Retinal pigment epithelial cell (primary cell): ENCODE measurements around the gene PPP2R2C.

Experiments used
- DNase-seq: peaks from one replicate; pipeline ENCODE4 v3.0.0-alpha.2; 2010; ENCODE audit warnings: low read depth
- H3K4me3 ChIP-seq: 2 replicates; pipeline ENCODE4 v1.5.1; 2011; ENCODE audit warnings: mild to moderate bottlenecking, low read length, control low read depth, moderate library complexity
- CTCF ChIP-seq: conservative IDR thresholded peaks from 2 replicates; pipeline ENCODE4 v1.5.1; 2011; ENCODE audit warnings: low read depth, low read length, control low read depth, inconsistent platforms

PPP2R2C gene

GRCh38 chr4:6500481-6501140 is 28.2 kb upstream of the PPP2R2C start:
- no peak overlapping the region for H3K4me3 ChIP-seq
- no peak for DNase-seq
- no peak for TF ChIP-seq CTCF

GRCh38 chr4:6499238-6499600 is 26.8 kb upstream of the PPP2R2C start:
- H3K4me3 ChIP-seq = no peak overlapping the region
- no peak for DNase-seq
- TF ChIP-seq CTCF = no peak

- no peak overlapping the region for H3K4me3 ChIP-seq
- DNase-seq = no peak
- TF ChIP-seq CTCF = no peak
These were observed 26.3 kb upstream of the PPP2R2C start for GRCh38 chr4:6498511-6499237.

- DNase-seq = no peak
These were observed 25.4 kb upstream of the PPP2R2C start for GRCh38 chr4:6497796-6498195.

GRCh38 chr4:6495736-6496135 is 23.3 kb upstream of the PPP2R2C start:
- TF ChIP-seq CTCF = no peak
- DNase-seq = no peak

More at GRCh38 chr4:6497796-6498195, 25.4 kb upstream of the PPP2R2C start:
- H3K4me3 ChIP-seq = no peak overlapping the region
- TF ChIP-seq CTCF = no peak

GRCh38 chr4:6495296-6495590 is 22.8 kb upstream of the PPP2R2C start:
- no peak overlapping the region for H3K4me3 ChIP-seq
- DNase-seq = no peak
- TF ChIP-seq CTCF = no peak

More at GRCh38 chr4:6495736-6496135, 23.3 kb upstream of the PPP2R2C start:
- H3K4me3 ChIP-seq = no peak overlapping the region
